Keratinocyte (primary cell): Measurements from ENCODE around the gene MIDN. TPM values are rescaled to one million over a fixed set of nuclear protein-coding genes. Genes with fewer than 3 reads are reported as not detected.
A peak's percentile ranks its signal among the peaks of the same experiment; 100 is the strongest.

Source experiments
- DNase-seq: peaks from one replicate; pipeline ENCODE4 v3.0.0-alpha.2; 2011; ENCODE audit warnings: low read depth, missing footprints, low spot score
- FAIRE-seq: peaks from 2 replicates; lab custom pipeline; 2011; peaks lifted over from hg19 to GRCh38; lab: Jason Lieb, UNC
- H2AFZ ChIP-seq: 2 replicates; pipeline ENCODE4 v1.6.0; 2012; ENCODE audit warnings: low read length, control low read depth, inconsistent platforms; ENCODE audit not compliant: control insufficient read depth
- H3K27ac ChIP-seq: 2 replicates; pipeline ENCODE4 v1.5.1; 2011; ENCODE audit warnings: low read length; ENCODE audit not compliant: control insufficient read depth, insufficient read depth
- H3K27me3 ChIP-seq: 3 replicates; pipeline ENCODE4 v1.6.0; 2011; ENCODE audit warnings: low read length; ENCODE audit not compliant: control insufficient read depth, insufficient read depth; ENCODE audit errors: extremely low read depth
- H3K36me3 ChIP-seq, 2 experiments: 2 replicates in 1 of 2; 3 replicates in 1 of 2; pipeline ENCODE4 v1.5.1; 2011; ENCODE audit warnings: low read length in 2 of 2, mild to moderate bottlenecking in 1 of 2; ENCODE audit not compliant: control insufficient read depth in 2 of 2, insufficient read depth in 2 of 2; ENCODE audit errors: extremely low read depth in 1 of 2
- H3K4me1 ChIP-seq: 3 replicates; pipeline ENCODE4 v1.5.1; 2011; ENCODE audit warnings: low read length; ENCODE audit not compliant: control insufficient read depth, insufficient read depth; ENCODE audit errors: extremely low read depth
- H3K4me2 ChIP-seq: 3 replicates; pipeline ENCODE4 v1.6.0; 2011; ENCODE audit warnings: low read depth, low read length; ENCODE audit not compliant: control insufficient read depth, insufficient read depth; ENCODE audit errors: extremely low read depth
- H3K4me3 ChIP-seq, 3 experiments: fragments of 200-600 bp in 1 of 3; sonication (generic) in 1 of 3; 2 replicates in 2 of 3; 3 replicates in 1 of 3; pipeline ENCODE4 v1.5.1; 2011 to 2016; ENCODE audit warnings: low read length in 3 of 3, mild to moderate bottlenecking in 3 of 3, control low read depth in 2 of 3, inconsistent platforms in 1 of 3, low read depth in 1 of 3, mixed read lengths in 1 of 3, mixed run types in 1 of 3, moderate library complexity in 1 of 3; ENCODE audit not compliant: control insufficient read depth in 2 of 3, insufficient read depth in 2 of 3; ENCODE audit errors: extremely low read depth in 1 of 3
- H3K79me2 ChIP-seq: 2 replicates; pipeline ENCODE4 v1.6.0; 2012; ENCODE audit warnings: low read length; ENCODE audit not compliant: control insufficient read depth, insufficient read depth
- H3K9ac ChIP-seq: 3 replicates; pipeline ENCODE4 v1.6.0; 2011; ENCODE audit warnings: low read length; ENCODE audit not compliant: control insufficient read depth, insufficient read depth; ENCODE audit errors: extremely low read depth
- H3K9me1 ChIP-seq: 3 replicates; pipeline ENCODE4 v1.6.0; 2011; ENCODE audit warnings: low read length; ENCODE audit not compliant: control insufficient read depth, insufficient read depth; ENCODE audit errors: extremely low read depth
- H3K9me3 ChIP-seq: 2 replicates; pipeline ENCODE4 v1.5.1; 2012; ENCODE audit warnings: low read depth, low read length; ENCODE audit not compliant: control insufficient read depth
- H4K20me1 ChIP-seq: 3 replicates; pipeline ENCODE4 v1.6.0; 2011; ENCODE audit warnings: low read length; ENCODE audit not compliant: control insufficient read depth, insufficient read depth; ENCODE audit errors: extremely low read depth
- EZH2 ChIP-seq: IDR thresholded peaks from one replicate; pipeline ENCODE4 v1.6.1; 2012; ENCODE audit warnings: inconsistent platforms, mild to moderate bottlenecking, low read length, moderate library complexity
- dilution Hi-C: fragments of 300-500 bp; cut with MboI; formaldehyde crosslinking; loops from one replicate; pipeline ENCODE4 v1.7.0; 2020; ENCODE audit warnings: low sequenced_read_pairs; ENCODE audit not compliant: extremely low pct_ligation_motif_present
- polyA plus RNA-seq, 5 experiments: library from polyadenylated mRNA; depleted of rRNA in 3 of 5; stranded (reverse) in 3 of 5; stranded (forward) in 1 of 5; unstranded in 1 of 5; fragments of >200 nt; gene quantifications; 1 replicate in 1 of 5; 2 replicates in 3 of 5; 3 replicates in 1 of 5; pipeline versions ENCODE4 v1.2.1 to v1.2.3, GENCODE V29; 2011 to 2012; ENCODE audit warnings: missing spikeins in 2 of 5, low read depth in 1 of 5, low replicate concordance in 1 of 5
- TF ChIP-seq, protein P1 (sequence below), 3 experiments: IDR thresholded peaks in 1 of 3; conservative IDR thresholded peaks in 1 of 3; optimal IDR thresholded peaks in 1 of 3; 2 replicates in 2 of 3; 3 replicates in 1 of 3; pipeline versions ENCODE3 to v1.5.1; 2011; ENCODE audit warnings: low read length in 3 of 3, mild to moderate bottlenecking in 3 of 3, moderate library complexity in 2 of 3, control low read depth in 1 of 3, inconsistent platforms in 1 of 3; ENCODE audit not compliant: insufficient read depth in 2 of 3; ENCODE audit errors: extremely low read depth in 1 of 3

The MIDN gene
- polyA plus RNA-seq, 1 donor (not counting 4 experiments of a cell fraction or from before 2014, with no cell fraction given) = 4.7 TPM

GRCh38 chr19:1241417-1242095 is 6.8 kb upstream of the MIDN start, which contains the start of gene ATP5F1D:
ATP5F1D (plus strand) TSS chr19:1241751; CDS start chr19:1241851, 100 bp downstream.
- Histone ChIP-seq H3K27ac (peak within 1 kb of the TSS; percentile 60), H4K20me1 (no peaks in the 10 kb centered on the region), H3K4me1 (peaks cover 32% of the 10 kb centered on the region), H3K4me2 (peak within 1 kb of the TSS; percentile 91), H3K79me2 (peaks cover 23% of the 10 kb centered on the region), H3K9me1 (no peaks in the 10 kb centered on the region), H3K9me3 (no peaks in the 10 kb centered on the region), H3K27me3 (no peaks in the 10 kb centered on the region), H3K9ac (peak within 1 kb of the TSS; percentile 79), H2AFZ (peak within 1 kb of the TSS; percentile 64), H3K36me3 (peaks cover 0 to 1% of the 10 kb centered on the region in 2 experiments), H3K4me3 (peak within 1 kb of the TSS; percentile 67 to 87 (median 84))
- DNase-seq = no peak
- no peak for TF ChIP-seq EZH2
- TF ChIP-seq, protein P1, sequence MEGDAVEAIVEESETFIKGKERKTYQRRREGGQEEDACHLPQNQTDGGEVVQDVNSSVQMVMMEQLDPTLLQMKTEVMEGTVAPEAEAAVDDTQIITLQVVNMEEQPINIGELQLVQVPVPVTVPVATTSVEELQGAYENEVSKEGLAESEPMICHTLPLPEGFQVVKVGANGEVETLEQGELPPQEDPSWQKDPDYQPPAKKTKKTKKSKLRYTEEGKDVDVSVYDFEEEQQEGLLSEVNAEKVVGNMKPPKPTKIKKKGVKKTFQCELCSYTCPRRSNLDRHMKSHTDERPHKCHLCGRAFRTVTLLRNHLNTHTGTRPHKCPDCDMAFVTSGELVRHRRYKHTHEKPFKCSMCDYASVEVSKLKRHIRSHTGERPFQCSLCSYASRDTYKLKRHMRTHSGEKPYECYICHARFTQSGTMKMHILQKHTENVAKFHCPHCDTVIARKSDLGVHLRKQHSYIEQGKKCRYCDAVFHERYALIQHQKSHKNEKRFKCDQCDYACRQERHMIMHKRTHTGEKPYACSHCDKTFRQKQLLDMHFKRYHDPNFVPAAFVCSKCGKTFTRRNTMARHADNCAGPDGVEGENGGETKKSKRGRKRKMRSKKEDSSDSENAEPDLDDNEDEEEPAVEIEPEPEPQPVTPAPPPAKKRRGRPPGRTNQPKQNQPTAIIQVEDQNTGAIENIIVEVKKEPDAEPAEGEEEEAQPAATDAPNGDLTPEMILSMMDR (optimal IDR thresholded peaks at IDR 0.05 in 1 of 3, IDR thresholded peaks at IDR 0.05 in 1 of 3, conservative IDR thresholded peaks at IDR 0.05 in 1 of 3; ENCODE audit: extremely low read depth in 1 of 3, insufficient read depth in 2 of 3, low read length in 3 of 3) = no peak
- FAIRE-seq = peak; percentile 67
- dilution Hi-C loops = no loop called here

DNA sequence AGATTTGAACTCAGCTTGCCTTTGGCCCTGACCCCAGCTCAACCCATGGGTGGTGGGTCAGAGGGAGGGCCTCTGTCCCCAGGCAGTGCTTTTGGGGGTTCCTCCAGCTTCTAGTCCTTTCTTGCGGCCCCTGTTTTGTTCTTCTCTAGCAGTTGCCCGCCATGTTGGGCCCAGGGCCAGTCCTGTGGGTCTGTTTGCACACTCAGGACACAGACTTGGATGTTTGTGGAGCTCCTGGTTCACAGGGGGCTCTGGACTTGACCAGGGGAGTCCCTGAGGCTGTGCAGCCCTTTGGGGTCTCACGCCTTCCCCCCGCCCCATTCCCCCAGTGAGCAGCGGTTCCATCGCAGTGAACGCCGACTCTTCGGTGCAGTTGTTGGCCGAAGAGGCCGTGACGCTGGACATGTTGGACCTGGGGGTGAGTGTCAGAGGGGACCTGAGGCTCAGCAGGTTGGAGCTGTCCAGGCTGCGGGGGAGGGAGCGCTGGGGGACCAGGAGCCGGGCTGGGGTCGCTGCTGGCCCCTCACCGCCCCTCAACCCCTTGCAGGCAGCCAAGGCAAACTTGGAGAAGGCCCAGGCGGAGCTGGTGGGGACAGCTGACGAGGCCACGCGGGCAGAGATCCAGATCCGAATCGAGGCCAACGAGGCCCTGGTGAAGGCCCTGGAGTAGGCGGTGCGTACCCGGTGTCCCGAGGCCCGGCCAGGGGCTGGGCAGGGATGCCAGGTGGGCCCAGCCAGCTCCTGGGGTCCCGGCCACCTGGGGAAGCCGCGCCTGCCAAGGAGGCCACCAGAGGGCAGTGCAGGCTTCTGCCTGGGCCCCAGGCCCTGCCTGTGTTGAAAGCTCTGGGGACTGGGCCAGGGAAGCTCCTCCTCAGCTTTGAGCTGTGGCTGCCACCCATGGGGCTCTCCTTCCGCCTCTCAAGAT is 4.4 kb upstream of the MIDN start:
- Histone ChIP-seq H3K9ac (peak overlapping the region; percentile 47), H3K27ac (no peak overlapping the region), H3K9me1 (no peaks in the 10 kb centered on the region), H3K79me2 (peaks cover 23% of the 10 kb centered on the region), H3K4me3 (peak overlapping the region; percentile 7 to 54 (median 34)), H3K36me3 (peaks cover 0 to 1% of the 10 kb centered on the region in 2 experiments), H4K20me1 (no peaks in the 10 kb centered on the region), H3K4me2 (peak overlapping the region; percentile 51), H3K4me1 (peaks cover 32% of the 10 kb centered on the region), H2AFZ (no peak overlapping the region), H3K27me3 (no peaks in the 10 kb centered on the region), H3K9me3 (no peaks in the 10 kb centered on the region)
- TF ChIP-seq, protein P1 (optimal IDR thresholded peaks at IDR 0.05 in 1 of 3, IDR thresholded peaks at IDR 0.05 in 1 of 3, conservative IDR thresholded peaks at IDR 0.05 in 1 of 3; ENCODE audit: extremely low read depth in 1 of 3, insufficient read depth in 2 of 3, low read length in 3 of 3) = peak; percentile 81 to 98 (median 85)
- TF ChIP-seq EZH2 = no peak
- dilution Hi-C loops = no loop called here
- no peak for DNase-seq
- FAIRE-seq = no peak
